Hepatocyte (in vitro differentiated cells): Measurements from ENCODE around the gene TMEM131.

Experiments used
- EZH2 ChIP-seq: fragments of 200-600 bp; sonication (generic); IDR thresholded peaks from 2 replicates; pipeline ENCODE4 v1.6.1; 2016; ENCODE audit warnings: antibody characterized with exemption, mild to moderate bottlenecking, borderline replicate concordance
- EZH2phosphoT487 ChIP-seq: fragments of 200-600 bp; sonication (generic); IDR thresholded peaks from one replicate; pipeline ENCODE4 v1.6.1; 2018; ENCODE audit warnings: antibody characterized with exemption, mild to moderate bottlenecking, low read depth, moderate library complexity; ENCODE audit not compliant: unreplicated experiment, severe bottlenecking
- TF ChIP-seq, protein P1 (sequence below): fragments of 200-600 bp; sonication (generic); IDR thresholded peaks from 2 replicates; pipeline ENCODE4 v1.5.1; 2016; ENCODE audit warnings: antibody characterized with exemption, mild to moderate bottlenecking; ENCODE audit not compliant: poor library complexity

DNA sequence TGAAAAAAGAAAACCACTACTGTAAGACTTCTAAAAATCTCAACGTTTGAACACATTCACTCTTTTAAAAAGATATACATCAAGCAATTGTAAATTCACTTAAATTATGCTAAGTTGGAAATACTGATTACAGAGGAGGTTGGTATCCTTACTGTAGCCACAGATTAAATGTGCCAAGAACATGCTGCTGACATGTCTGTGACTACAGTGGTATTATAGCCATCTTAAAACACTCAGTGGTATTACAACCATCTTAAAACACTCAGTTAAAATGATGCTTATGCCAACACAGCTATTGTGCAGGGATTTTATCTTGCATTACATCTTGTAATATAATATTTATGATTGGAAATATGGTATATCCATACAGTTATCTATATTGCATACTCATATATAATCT, 50.0 kb downstream of the TMEM131 start:
- TF ChIP-seq, protein P1, sequence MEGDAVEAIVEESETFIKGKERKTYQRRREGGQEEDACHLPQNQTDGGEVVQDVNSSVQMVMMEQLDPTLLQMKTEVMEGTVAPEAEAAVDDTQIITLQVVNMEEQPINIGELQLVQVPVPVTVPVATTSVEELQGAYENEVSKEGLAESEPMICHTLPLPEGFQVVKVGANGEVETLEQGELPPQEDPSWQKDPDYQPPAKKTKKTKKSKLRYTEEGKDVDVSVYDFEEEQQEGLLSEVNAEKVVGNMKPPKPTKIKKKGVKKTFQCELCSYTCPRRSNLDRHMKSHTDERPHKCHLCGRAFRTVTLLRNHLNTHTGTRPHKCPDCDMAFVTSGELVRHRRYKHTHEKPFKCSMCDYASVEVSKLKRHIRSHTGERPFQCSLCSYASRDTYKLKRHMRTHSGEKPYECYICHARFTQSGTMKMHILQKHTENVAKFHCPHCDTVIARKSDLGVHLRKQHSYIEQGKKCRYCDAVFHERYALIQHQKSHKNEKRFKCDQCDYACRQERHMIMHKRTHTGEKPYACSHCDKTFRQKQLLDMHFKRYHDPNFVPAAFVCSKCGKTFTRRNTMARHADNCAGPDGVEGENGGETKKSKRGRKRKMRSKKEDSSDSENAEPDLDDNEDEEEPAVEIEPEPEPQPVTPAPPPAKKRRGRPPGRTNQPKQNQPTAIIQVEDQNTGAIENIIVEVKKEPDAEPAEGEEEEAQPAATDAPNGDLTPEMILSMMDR, result no peak
- TF ChIP-seq EZH2phosphoT487 (no peak), EZH2 (no peak)
